BLaER1 treated with 17β-estradiol and CSF1 and Interleukin-3, amounts not matched to agents 10 nM and 100 nM (cell line): ENCODE results near the gene SMIM10L2A.

Source experiments
- H3K27ac ChIP-seq, 11 experiments: shearing (Covaris generic); formaldehyde crosslinking; 2 replicates each; pipeline ENCODE4 v1.8.1; 2022
- H3K27me3 ChIP-seq, 11 experiments: shearing (Covaris generic); formaldehyde crosslinking; 2 replicates each; pipeline ENCODE4 v1.8.1; 2022
- H3K36me3 ChIP-seq, 11 experiments: shearing (Covaris generic); formaldehyde crosslinking; 2 replicates each; pipeline ENCODE4 v1.8.1; 2022
- H3K4me1 ChIP-seq, 10 experiments: shearing (Covaris generic); formaldehyde crosslinking; 2 replicates each; pipeline ENCODE4 v1.8.1; 2022
- H3K4me2 ChIP-seq, 11 experiments: shearing (Covaris generic); formaldehyde crosslinking; 2 replicates each; pipeline ENCODE4 v1.8.1; 2022
- H3K4me3 ChIP-seq, 10 experiments: shearing (Covaris generic); formaldehyde crosslinking; 2 replicates each; pipeline ENCODE4 v1.8.1; 2022
- H3K9ac ChIP-seq, 11 experiments: shearing (Covaris generic); formaldehyde crosslinking; 2 replicates each; pipeline ENCODE4 v1.8.1; 2022
- H3K9me3 ChIP-seq, 11 experiments: shearing (Covaris generic); formaldehyde crosslinking; replicated peaks in 1 of 11; 2 replicates each; pipeline ENCODE4 v1.8.1; 2022
- H4K20me1 ChIP-seq, 11 experiments: shearing (Covaris generic); formaldehyde crosslinking; 2 replicates each; pipeline ENCODE4 v1.8.1; 2022
- Cebpa-rat ChIP-seq, 11 experiments: shearing (Covaris generic); IDR thresholded peaks; 2 replicates each; pipeline ENCODE4 v1.8.1; 2022

SMIM10L2A gene

GRCh38 chrX:135425026-135425965 lies 3.6 kb downstream of the SMIM10L2A start:
- Histone ChIP-seq H3K4me1 (peaks cover 0 to 32% (median 29%) of the 10 kb centered on the region in 10 experiments; a peak in 16 of 20 replicates), H3K4me3 (no peak overlapping the region), H3K27ac (no peak overlapping the region), H4K20me1 (peaks cover 0 to 13% (median 0%) of the 10 kb centered on the region in 11 experiments; a peak in 6 of 22 replicates), H3K9ac (no peak overlapping the region; a peak in 1 of 22 replicates), H3K9me3 (peaks cover 0 to 7% (median 1%) of the 10 kb centered on the region in 11 experiments; a peak in 3 of 22 replicates), H3K4me2 (peak overlapping the region in 10 of 11 experiments; percentile 24 to 66 (median 53); a peak in 17 of 22 replicates), H3K27me3 (peaks cover 62 to 95% (median 76%) of the 10 kb centered on the region in 11 experiments), H3K36me3 (no peaks in the 10 kb centered on the region)
- no peak for TF ChIP-seq Cebpa-rat (IDR thresholded peaks at IDR 0.05)

GRCh38 chrX:135429429-135429828 lies 7.7 kb downstream of the SMIM10L2A start:
- Histone ChIP-seq H3K9me3 (peaks cover 25 to 41% (median 39%) of the 10 kb centered on the region in 11 experiments), H3K4me3 (no peak overlapping the region), H4K20me1 (peaks cover 0 to 9% (median 0%) of the 10 kb centered on the region in 11 experiments; a peak in 5 of 22 replicates), H3K36me3 (no peaks in the 10 kb centered on the region), H3K9ac (no peak overlapping the region), H3K4me2 (no peak overlapping the region), H3K27me3 (peaks cover 69 to 99% (median 88%) of the 10 kb centered on the region in 11 experiments), H3K4me1 (peaks cover 0 to 31% (median 27%) of the 10 kb centered on the region in 10 experiments; a peak in 16 of 20 replicates), H3K27ac (no peak overlapping the region)
- TF ChIP-seq Cebpa-rat (IDR thresholded peaks at IDR 0.05): no peak

GRCh38 chrX:135431886-135432285 lies 10.1 kb downstream of the SMIM10L2A start:
- Histone ChIP-seq H3K9ac (no peak overlapping the region), H3K4me2 (no peak overlapping the region), H3K36me3 (no peaks in the 10 kb centered on the region), H3K4me1 (peaks cover 0 to 7% (median 6%) of the 10 kb centered on the region in 10 experiments; a peak in 10 of 20 replicates), H3K9me3 (peaks cover 27 to 65% (median 48%) of the 10 kb centered on the region in 11 experiments), H4K20me1 (peaks cover 0 to 1% (median 0%) of the 10 kb centered on the region in 11 experiments; a peak in 3 of 22 replicates), H3K27ac (no peak overlapping the region), H3K27me3 (peaks cover 45 to 90% (median 63%) of the 10 kb centered on the region in 11 experiments), H3K4me3 (no peak overlapping the region)
- no peak for TF ChIP-seq Cebpa-rat (IDR thresholded peaks at IDR 0.05)

GRCh38 chrX:135432453-135432852 lies 10.7 kb downstream of the SMIM10L2A start:
- peaks cover 39 to 89% (median 58%) of the 10 kb centered on the region in 11 experiments for H3K27me3 ChIP-seq
- H3K9me3 ChIP-seq: peaks cover 27 to 65% (median 48%) of the 10 kb centered on the region in 11 experiments
- H3K27ac ChIP-seq: no peak overlapping the region
- no peak overlapping the region for H3K4me3 ChIP-seq
- no peak overlapping the region for H3K4me2 ChIP-seq
- no peak for TF ChIP-seq Cebpa-rat (IDR thresholded peaks at IDR 0.05)
- H4K20me1 ChIP-seq: no peaks in the 10 kb centered on the region; a peak in 3 of 22 replicates
- H3K36me3 ChIP-seq: no peaks in the 10 kb centered on the region
- H3K4me1 ChIP-seq: peaks cover 0 to 2% (median under 1%) of the 10 kb centered on the region in 10 experiments; a peak in 5 of 20 replicates
- H3K9ac ChIP-seq: no peak overlapping the region

GRCh38 chrX:135432881-135433521 lies 11.3 kb downstream of the SMIM10L2A start:
- Histone ChIP-seq H3K4me3 (no peak overlapping the region), H3K27ac (no peak overlapping the region), H4K20me1 (no peaks in the 10 kb centered on the region; a peak in 4 of 22 replicates), H3K27me3 (peaks cover 36 to 89% (median 57%) of the 10 kb centered on the region in 11 experiments), H3K9me3 (peaks cover 27 to 65% (median 48%) of the 10 kb centered on the region in 11 experiments), H3K4me1 (no peaks in the 10 kb centered on the region), H3K4me2 (no peak overlapping the region), H3K36me3 (no peaks in the 10 kb centered on the region), H3K9ac (no peak overlapping the region)
- TF ChIP-seq Cebpa-rat (IDR thresholded peaks at IDR 0.05): no peak

- H3K4me1 ChIP-seq: no peaks in the 10 kb centered on the region
- no peak overlapping the region for H3K4me2 ChIP-seq
- no peak overlapping the region for H3K9ac ChIP-seq
- no peaks in the 10 kb centered on the region for H3K36me3 ChIP-seq
- H3K27ac ChIP-seq: no peak overlapping the region
- TF ChIP-seq Cebpa-rat (IDR thresholded peaks at IDR 0.05): no peak
- H3K27me3 ChIP-seq: peaks cover 34 to 89% (median 55%) of the 10 kb centered on the region in 11 experiments
- no peaks in the 10 kb centered on the region; a peak in 4 of 22 replicates for H4K20me1 ChIP-seq
- H3K9me3 ChIP-seq: peaks cover 27 to 65% (median 48%) of the 10 kb centered on the region in 11 experiments
- H3K4me3 ChIP-seq: no peak overlapping the region
Observed at GRCh38 chrX:135433531-135434257, 11.9 kb downstream of the SMIM10L2A start.

GRCh38 chrX:135434258-135435138 lies 12.8 kb downstream of the SMIM10L2A start:
- no peak for TF ChIP-seq Cebpa-rat (IDR thresholded peaks at IDR 0.05)
- Histone ChIP-seq H3K4me2 (no peak overlapping the region), H3K36me3 (no peaks in the 10 kb centered on the region), H3K4me1 (no peaks in the 10 kb centered on the region), H3K27ac (no peak overlapping the region), H4K20me1 (no peaks in the 10 kb centered on the region; a peak in 3 of 22 replicates), H3K9me3 (peaks cover 27 to 65% (median 48%) of the 10 kb centered on the region in 11 experiments), H3K27me3 (peaks cover 26 to 87% (median 51%) of the 10 kb centered on the region in 11 experiments), H3K9ac (no peak overlapping the region), H3K4me3 (no peak overlapping the region)
